A549 treated with Hydrocortisone at 1 μM for 4 hours (cell line): ENCODE measurements around the gene MACF1. TPM values are rescaled to one million over a fixed set of nuclear protein-coding genes. Genes with fewer than 3 reads are reported as not detected.

Experiments
- total RNA-seq: library from RNA; stranded (reverse); fragments of 200-300 nt; extraction: Qiagen RNA extraction; gene quantifications from 5 replicates; pipeline ENCODE4 v1.2.3, GENCODE V29; 2022

Gene MACF1
- 29.6 to 47.1 TPM (median 35.2 TPM) in 5 replicates for total RNA-seq

GRCh38 chr1:39204441-39205081 lies at the start of gene MACF1:
MACF1 (plus strand) TSS chr1:39204695; CDS start chr1:39205023, 328 bp downstream.

GRCh38 chr1:39491146-39491921 lies 286.8 kb downstream of the MACF1 start, which contains the start of gene BMP8A:
BMP8A (plus strand) TSS chr1:39491636; CDS start chr1:39491992, 356 bp downstream.

Other genes with a start within 250 kb of the MACF1 start
- 38.8 to 45.9 TPM (median 44.8 TPM) in 5 replicates for gene AKIRIN1, start 213.4 kb upstream of the MACF1 start, total RNA-seq
- gene NDUFS5, start 178.3 kb upstream of the MACF1 start, total RNA-seq, result 411 to 462 TPM (median 440 TPM) in 5 replicates